ENCODE results near the gene CDC5L.

Gene CDC5L

GRCh38 chr6:44404715-44405099 is 17.2 kb downstream of the CDC5L start:
- H3K36me3 ChIP-seq (ENCODE audit: insufficient read depth, low read length), result peaks cover 89% of the 10 kb centered on the region

GRCh38 chr6:44407951-44408670 is 20.6 kb downstream of the CDC5L start:
- H3K27me3 ChIP-seq (ENCODE audit: insufficient read depth, low read length, poor library complexity, severe bottlenecking), result no peaks in the 10 kb centered on the region
- no peak overlapping the region for H3K4me2 ChIP-seq (ENCODE audit: low read depth, low read length, poor library complexity, severe bottlenecking)
- H3K9ac ChIP-seq (ENCODE audit: low read depth, low read length, poor library complexity, severe bottlenecking), result no peak overlapping the region
- H2AFZ ChIP-seq (ENCODE audit: low read length), result no peak overlapping the region
- no peak for TF ChIP-seq CTCF (conservative IDR thresholded peaks at IDR 0.05; ENCODE audit: low read length)
- TF ChIP-seq EZH2phosphoT487 (IDR thresholded peaks at IDR 0.05; ENCODE audit: borderline replicate concordance), result no peak
- peaks cover 92% of the 10 kb centered on the region for H3K36me3 ChIP-seq (ENCODE audit: insufficient read depth, low read length)
- peaks cover 6% of the 10 kb centered on the region; the same call in 1 of the 2 replicates for H3K9me3 ChIP-seq (ENCODE audit: insufficient read depth, low read depth, low read length)
- H3K4me1 ChIP-seq (ENCODE audit: insufficient read depth, low read length, poor library complexity, severe bottlenecking), result peaks cover 4% of the 10 kb centered on the region
- H3K4me3 ChIP-seq (ENCODE audit: low read length, poor library complexity, severe bottlenecking), result no peak overlapping the region
- H4K20me1 ChIP-seq (ENCODE audit: insufficient read depth, low read length, poor library complexity, severe bottlenecking), result peaks cover 25% of the 10 kb centered on the region
- H3K9me2 ChIP-seq (replicated peaks; ENCODE audit: low read depth, low read length), result no peaks in the 10 kb centered on the region
- H3F3A ChIP-seq (ENCODE audit: low read depth), result no peaks in the 10 kb centered on the region
- H3K79me2 ChIP-seq (ENCODE audit: insufficient read depth, low read length), result peaks cover 62% of the 10 kb centered on the region

More at GRCh38 chr6:44404715-44405099, 17.2 kb downstream of the CDC5L start:
- Histone ChIP-seq H3K27me3 (ENCODE audit: insufficient read depth, low read length, poor library complexity, severe bottlenecking) (no peaks in the 10 kb centered on the region), H3K9ac (ENCODE audit: low read depth, low read length, poor library complexity, severe bottlenecking) (no peak overlapping the region), H3F3A (ENCODE audit: low read depth) (no peaks in the 10 kb centered on the region), H3K4me2 (ENCODE audit: low read depth, low read length, poor library complexity, severe bottlenecking) (no peak overlapping the region), H3K79me2 (ENCODE audit: insufficient read depth, low read length) (peaks cover 53% of the 10 kb centered on the region), H3K9me3 (ENCODE audit: insufficient read depth, low read depth, low read length) (no peaks in the 10 kb centered on the region), H3K4me3 (ENCODE audit: low read length, poor library complexity, severe bottlenecking) (no peak overlapping the region), H3K9me2 (replicated peaks; ENCODE audit: low read depth, low read length) (no peaks in the 10 kb centered on the region), H3K4me1 (ENCODE audit: insufficient read depth, low read length, poor library complexity, severe bottlenecking) (peaks cover 9% of the 10 kb centered on the region), H4K20me1 (ENCODE audit: insufficient read depth, low read length, poor library complexity, severe bottlenecking) (peaks cover 37% of the 10 kb centered on the region), H2AFZ (ENCODE audit: low read length) (no peak overlapping the region)
- no peak for TF ChIP-seq EZH2phosphoT487 (IDR thresholded peaks at IDR 0.05; ENCODE audit: borderline replicate concordance)
- TF ChIP-seq CTCF (conservative IDR thresholded peaks at IDR 0.05; ENCODE audit: low read length), result no peak

- Histone ChIP-seq H3K36me3 (ENCODE audit: insufficient read depth, low read length) (peaks cover 92% of the 10 kb centered on the region), H3K9me3 (ENCODE audit: insufficient read depth, low read depth, low read length) (peaks cover 6% of the 10 kb centered on the region; the same call in 1 of the 2 replicates), H3F3A (ENCODE audit: low read depth) (no peaks in the 10 kb centered on the region), H3K79me2 (ENCODE audit: insufficient read depth, low read length) (peaks cover 64% of the 10 kb centered on the region), H3K27me3 (ENCODE audit: insufficient read depth, low read length, poor library complexity, severe bottlenecking) (no peaks in the 10 kb centered on the region), H2AFZ (ENCODE audit: low read length) (no peak overlapping the region), H4K20me1 (ENCODE audit: insufficient read depth, low read length, poor library complexity, severe bottlenecking) (peaks cover 28% of the 10 kb centered on the region), H3K4me3 (ENCODE audit: low read length, poor library complexity, severe bottlenecking) (no peak overlapping the region), H3K9ac (ENCODE audit: low read depth, low read length, poor library complexity, severe bottlenecking) (no peak overlapping the region), H3K9me2 (replicated peaks; ENCODE audit: low read depth, low read length) (no peaks in the 10 kb centered on the region), H3K4me2 (ENCODE audit: low read depth, low read length, poor library complexity, severe bottlenecking) (no peak overlapping the region), H3K4me1 (ENCODE audit: insufficient read depth, low read length, poor library complexity, severe bottlenecking) (peaks cover 8% of the 10 kb centered on the region)
- TF ChIP-seq EZH2phosphoT487 (IDR thresholded peaks at IDR 0.05; ENCODE audit: borderline replicate concordance), result no peak
- TF ChIP-seq CTCF (conservative IDR thresholded peaks at IDR 0.05; ENCODE audit: low read length), result no peak
Observed at GRCh38 chr6:44409207-44409794, 21.8 kb downstream of the CDC5L start.
